ENCODE data around the gene PPP1CA.
A peak's percentile ranks its signal among the peaks of the same experiment; 100 is the strongest.

The PPP1CA gene

DNA sequence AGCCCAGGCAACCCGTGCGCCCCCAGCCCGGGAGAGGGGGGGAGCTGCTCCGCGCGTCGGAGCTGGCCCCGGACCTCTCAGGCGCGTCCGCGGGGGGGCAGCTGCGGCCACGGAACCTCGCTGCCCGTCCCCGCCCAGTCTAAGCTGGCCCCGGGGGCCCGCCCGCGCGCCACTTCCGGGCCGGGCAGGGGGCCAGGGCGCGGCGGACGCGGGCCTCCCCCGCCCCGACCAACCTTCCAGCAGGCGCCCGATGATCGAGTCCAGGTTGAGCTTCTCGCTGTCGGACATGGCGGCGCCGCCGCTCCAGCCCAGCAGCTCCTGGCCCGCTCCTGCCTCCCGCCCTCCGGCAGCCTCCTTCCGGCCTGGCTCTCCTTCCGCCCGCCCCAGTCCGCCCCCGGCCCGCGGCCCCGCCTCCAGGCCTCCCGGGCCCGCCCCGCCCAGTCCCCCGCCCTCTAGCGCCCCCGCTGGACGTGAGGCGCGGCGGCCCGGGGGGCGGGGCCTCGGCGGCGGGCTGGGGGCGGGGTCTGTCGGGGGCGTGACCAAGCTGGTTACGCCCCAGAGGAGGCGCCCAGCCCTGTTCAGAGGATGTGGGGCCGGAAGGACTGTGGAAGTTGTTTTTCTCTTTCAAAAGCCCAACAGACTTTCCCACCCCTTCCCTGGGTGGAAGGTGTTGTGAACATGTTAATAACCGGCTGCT lies at the start of gene PPP1CA:
Gene PPP1CA (minus strand): TSS at position 364 of the 697 bp plus-strand sequence. CDS start 76 bp downstream, at position 288.
- in situ Hi-C loops (cut with HindIII; ENCODE audit: low sequenced_read_pairs): no loop called here
- TF ChIP-seq, protein P1, sequence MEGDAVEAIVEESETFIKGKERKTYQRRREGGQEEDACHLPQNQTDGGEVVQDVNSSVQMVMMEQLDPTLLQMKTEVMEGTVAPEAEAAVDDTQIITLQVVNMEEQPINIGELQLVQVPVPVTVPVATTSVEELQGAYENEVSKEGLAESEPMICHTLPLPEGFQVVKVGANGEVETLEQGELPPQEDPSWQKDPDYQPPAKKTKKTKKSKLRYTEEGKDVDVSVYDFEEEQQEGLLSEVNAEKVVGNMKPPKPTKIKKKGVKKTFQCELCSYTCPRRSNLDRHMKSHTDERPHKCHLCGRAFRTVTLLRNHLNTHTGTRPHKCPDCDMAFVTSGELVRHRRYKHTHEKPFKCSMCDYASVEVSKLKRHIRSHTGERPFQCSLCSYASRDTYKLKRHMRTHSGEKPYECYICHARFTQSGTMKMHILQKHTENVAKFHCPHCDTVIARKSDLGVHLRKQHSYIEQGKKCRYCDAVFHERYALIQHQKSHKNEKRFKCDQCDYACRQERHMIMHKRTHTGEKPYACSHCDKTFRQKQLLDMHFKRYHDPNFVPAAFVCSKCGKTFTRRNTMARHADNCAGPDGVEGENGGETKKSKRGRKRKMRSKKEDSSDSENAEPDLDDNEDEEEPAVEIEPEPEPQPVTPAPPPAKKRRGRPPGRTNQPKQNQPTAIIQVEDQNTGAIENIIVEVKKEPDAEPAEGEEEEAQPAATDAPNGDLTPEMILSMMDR (IDR thresholded peaks at IDR 0.05; ENCODE audit: low read depth, low read length, missing control alignments): no peak
- DNase-seq (ENCODE audit: low read depth): peak; percentile 66
- H3K4me3 ChIP-seq (ENCODE audit: low read depth, low read length): peak within 1 kb of the TSS; percentile 97

GRCh38 chr11:67450796-67451657 lies 49.4 kb upstream of the PPP1CA start:
- no peak for DNase-seq (ENCODE audit: low read depth)
- in situ Hi-C loops (cut with HindIII; ENCODE audit: low sequenced_read_pairs): no loop called here

DNA sequence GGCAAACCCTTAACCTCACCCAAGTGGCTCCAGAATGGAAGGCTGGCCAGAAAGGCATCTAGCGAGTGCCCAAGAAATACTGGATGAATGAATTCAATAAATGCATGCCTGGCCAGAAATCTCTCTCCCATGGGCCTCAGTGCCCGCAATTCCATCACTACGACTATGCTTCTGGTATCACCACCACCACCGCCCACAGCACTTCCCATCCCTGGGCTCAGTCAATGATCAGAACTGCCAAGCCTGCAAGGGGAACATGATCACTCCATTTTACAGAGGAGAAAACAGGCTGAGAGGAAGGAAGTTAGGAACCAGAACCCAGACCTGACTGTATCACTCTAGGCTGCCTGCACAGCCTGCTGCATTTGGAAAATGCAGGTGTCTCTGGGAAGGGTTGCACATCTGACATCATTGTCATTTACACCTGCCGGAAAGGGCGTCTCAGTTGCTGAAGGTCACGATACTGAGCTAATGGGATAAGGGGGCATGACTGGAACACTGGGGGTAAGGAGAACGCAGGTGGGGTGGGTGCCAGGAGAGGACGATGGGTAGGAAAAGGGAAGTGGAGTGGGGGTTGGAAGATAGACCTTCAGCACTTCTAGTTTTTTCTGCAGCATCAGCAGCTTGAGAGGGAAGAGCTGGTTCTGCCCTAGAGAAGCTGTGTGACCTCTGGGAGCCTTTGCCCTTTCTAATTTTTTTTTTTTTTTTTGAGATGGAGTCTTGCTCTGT lies 47.6 kb upstream of the PPP1CA start:
- TF ChIP-seq, protein P1 (IDR thresholded peaks at IDR 0.05; ENCODE audit: low read depth, low read length, missing control alignments): no peak
- DNase-seq (ENCODE audit: low read depth): no peak
- H3K4me3 ChIP-seq (ENCODE audit: low read depth, low read length): no peak overlapping the region
- in situ Hi-C loops (cut with HindIII; ENCODE audit: low sequenced_read_pairs): no loop called here

More at GRCh38 chr11:67450796-67451657, 49.4 kb upstream of the PPP1CA start:
- TF ChIP-seq, protein P1 (IDR thresholded peaks at IDR 0.05; ENCODE audit: low read depth, low read length, missing control alignments): no peak
- no peak overlapping the region for H3K4me3 ChIP-seq (ENCODE audit: low read depth, low read length)

- TF ChIP-seq, protein P1 (IDR thresholded peaks at IDR 0.05; ENCODE audit: low read depth, low read length, missing control alignments): no peak
- in situ Hi-C loops (cut with HindIII; ENCODE audit: low sequenced_read_pairs): no loop called here
- H3K4me3 ChIP-seq (ENCODE audit: low read depth, low read length): no peak overlapping the region
- DNase-seq (ENCODE audit: low read depth): no peak
Measured at GRCh38 chr11:67448220-67448609, 46.6 kb upstream of the PPP1CA start.

DNA sequence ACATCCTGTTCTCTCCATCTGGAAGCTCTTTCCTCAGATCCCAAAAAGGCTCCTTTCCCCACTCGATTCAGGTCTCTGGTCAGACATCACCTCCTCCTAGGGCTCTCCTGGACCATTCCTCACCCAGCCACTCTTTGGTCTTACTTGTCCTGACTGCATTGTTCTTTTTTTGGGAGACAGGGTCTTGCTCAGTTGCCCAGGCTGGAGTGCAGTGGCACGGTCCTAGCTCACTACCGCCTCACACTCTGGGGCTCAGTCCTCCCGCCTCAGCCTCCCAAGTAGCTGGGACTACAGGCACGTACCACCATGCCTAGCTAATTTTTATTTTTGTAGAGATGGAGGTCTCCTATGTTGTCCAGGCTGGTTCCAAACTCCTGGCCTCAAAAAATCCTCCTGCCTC lies 43.9 kb upstream of the PPP1CA start:
- in situ Hi-C loops (cut with HindIII; ENCODE audit: low sequenced_read_pairs): no loop called here
- no peak overlapping the region for H3K4me3 ChIP-seq (ENCODE audit: low read depth, low read length)
- no peak for DNase-seq (ENCODE audit: low read depth)
- TF ChIP-seq, protein P1 (IDR thresholded peaks at IDR 0.05; ENCODE audit: low read depth, low read length, missing control alignments): no peak

Measured in astrocyte of the cerebellum (primary cell).